SK-N-SH treated with all-trans-retinoic acid at 6 μM for 48 hours (cell line): ENCODE results near the gene LRMDA.

Experiments
- ATAC-seq: fragments of 200-7000 bp; cut with Tn5 transposase; 3 replicates; pipeline ENCODE4 v1.9.1; 2020; ENCODE audit warnings: mild to moderate bottlenecking, moderate library complexity
- BACH2 ChIP-seq: fragments of 250-450 bp; sonication (Bioruptor Pico); IDR thresholded peaks from 2 replicates; pipeline ENCODE4 v1.9.0; 2021; ENCODE audit warnings: mild to moderate bottlenecking, borderline replicate concordance
- CSDC2 ChIP-seq: fragments of 250-450 bp; sonication (Bioruptor Pico); IDR thresholded peaks from 2 replicates; pipeline ENCODE4 v1.5.0; 2020; ENCODE audit warnings: mild to moderate bottlenecking, moderate library complexity
- ESRRG ChIP-seq: fragments of 250-450 bp; sonication (Bioruptor Pico); IDR thresholded peaks from 2 replicates; pipeline ENCODE4 v1.6.1; 2021; ENCODE audit warnings: mild to moderate bottlenecking
- GLIS3 ChIP-seq: fragments of 250-450 bp; sonication (Bioruptor Pico); IDR thresholded peaks from 2 replicates; pipeline ENCODE4 v1.5.0; 2020; ENCODE audit warnings: mild to moderate bottlenecking, moderate library complexity
- ISL1 ChIP-seq: fragments of 250-450 bp; sonication (Bioruptor Pico); IDR thresholded peaks from 2 replicates; pipeline ENCODE4 v2.1.2; 2022; ENCODE audit warnings: mild to moderate bottlenecking, moderate library complexity
- PPARA ChIP-seq: fragments of 250-450 bp; sonication (Bioruptor Pico); IDR thresholded peaks from 2 replicates; pipeline ENCODE4 v1.5.0; 2020; ENCODE audit warnings: mild to moderate bottlenecking, borderline replicate concordance
- RARB ChIP-seq: fragments of 250-450 bp; sonication (Bioruptor Pico); IDR thresholded peaks from 2 replicates; pipeline ENCODE4 v1.8.0; 2021; ENCODE audit warnings: mild to moderate bottlenecking, moderate library complexity
- SNAI2 ChIP-seq: fragments of 250-450 bp; sonication (Bioruptor Pico); IDR thresholded peaks from 2 replicates; pipeline ENCODE4 v1.5.0; 2020; ENCODE audit warnings: mild to moderate bottlenecking, moderate library complexity
- TCF4 ChIP-seq: fragments of 250-450 bp; sonication (Bioruptor Pico); IDR thresholded peaks from 2 replicates; pipeline ENCODE4 v1.8.0; 2021; ENCODE audit warnings: mild to moderate bottlenecking, moderate library complexity, borderline replicate concordance
- TOX ChIP-seq: fragments of 250-450 bp; sonication (Bioruptor Pico); IDR thresholded peaks from 2 replicates; pipeline ENCODE4 v1.8.0; 2021; ENCODE audit warnings: mild to moderate bottlenecking, moderate library complexity, borderline replicate concordance
- ZC3H10 ChIP-seq: fragments of 250-450 bp; sonication (Bioruptor Pico); IDR thresholded peaks from 2 replicates; pipeline ENCODE4 v1.5.1; 2021; ENCODE audit warnings: mild to moderate bottlenecking, moderate library complexity
- ZFP3 ChIP-seq: fragments of 250-450 bp; sonication (Bioruptor Pico); IDR thresholded peaks from 2 replicates; pipeline ENCODE4 v1.5.0; 2020; ENCODE audit warnings: mild to moderate bottlenecking, moderate library complexity
- ZFP30 ChIP-seq: fragments of 450-650 bp; formaldehyde crosslinking; IDR thresholded peaks from 2 replicates; pipeline ENCODE4 v1.5.0; 2022; ENCODE audit warnings: mild to moderate bottlenecking, moderate library complexity
- ZNF565 ChIP-seq: fragments of 450-650 bp; formaldehyde crosslinking; conservative IDR thresholded peaks from 2 replicates; pipeline ENCODE4 v1.5.0; 2020; ENCODE audit warnings: low read depth, mild to moderate bottlenecking, moderate library complexity
- ZNF70 ChIP-seq: fragments of 450-650 bp; formaldehyde crosslinking; IDR thresholded peaks from 2 replicates; pipeline ENCODE4 v1.5.0; 2020; ENCODE audit warnings: mild to moderate bottlenecking, moderate library complexity
- TF ChIP-seq, protein P1 (sequence below): fragments of 250-450 bp; sonication (Bioruptor Pico); IDR thresholded peaks from 2 replicates; pipeline ENCODE4 v1.8.0; 2021; ENCODE audit warnings: low read depth, mild to moderate bottlenecking, moderate library complexity, borderline replicate concordance
- TF ChIP-seq, protein P2 (sequence below): fragments of 250-450 bp; sonication (Bioruptor Pico); IDR thresholded peaks from 2 replicates; pipeline ENCODE4 v1.5.1; 2021; ENCODE audit warnings: mild to moderate bottlenecking, moderate library complexity
- TF ChIP-seq, protein P3 (sequence below): fragments of 250-450 bp; sonication (Bioruptor Pico); IDR thresholded peaks from 2 replicates; pipeline ENCODE4 v1.5.1; 2020; ENCODE audit warnings: low read depth, mild to moderate bottlenecking, moderate library complexity
- TF ChIP-seq, protein P4 (sequence below): fragments of 250-450 bp; sonication (Bioruptor Pico); IDR thresholded peaks from 2 replicates; pipeline ENCODE4 v1.8.0; 2020; ENCODE audit warnings: mild to moderate bottlenecking, moderate library complexity, borderline replicate concordance
- TF ChIP-seq, protein P5 (sequence below): fragments of 250-450 bp; sonication (Bioruptor Pico); IDR thresholded peaks from 2 replicates; pipeline ENCODE4 v1.5.0; 2020; ENCODE audit warnings: mild to moderate bottlenecking, moderate library complexity

Gene LRMDA

DNA sequence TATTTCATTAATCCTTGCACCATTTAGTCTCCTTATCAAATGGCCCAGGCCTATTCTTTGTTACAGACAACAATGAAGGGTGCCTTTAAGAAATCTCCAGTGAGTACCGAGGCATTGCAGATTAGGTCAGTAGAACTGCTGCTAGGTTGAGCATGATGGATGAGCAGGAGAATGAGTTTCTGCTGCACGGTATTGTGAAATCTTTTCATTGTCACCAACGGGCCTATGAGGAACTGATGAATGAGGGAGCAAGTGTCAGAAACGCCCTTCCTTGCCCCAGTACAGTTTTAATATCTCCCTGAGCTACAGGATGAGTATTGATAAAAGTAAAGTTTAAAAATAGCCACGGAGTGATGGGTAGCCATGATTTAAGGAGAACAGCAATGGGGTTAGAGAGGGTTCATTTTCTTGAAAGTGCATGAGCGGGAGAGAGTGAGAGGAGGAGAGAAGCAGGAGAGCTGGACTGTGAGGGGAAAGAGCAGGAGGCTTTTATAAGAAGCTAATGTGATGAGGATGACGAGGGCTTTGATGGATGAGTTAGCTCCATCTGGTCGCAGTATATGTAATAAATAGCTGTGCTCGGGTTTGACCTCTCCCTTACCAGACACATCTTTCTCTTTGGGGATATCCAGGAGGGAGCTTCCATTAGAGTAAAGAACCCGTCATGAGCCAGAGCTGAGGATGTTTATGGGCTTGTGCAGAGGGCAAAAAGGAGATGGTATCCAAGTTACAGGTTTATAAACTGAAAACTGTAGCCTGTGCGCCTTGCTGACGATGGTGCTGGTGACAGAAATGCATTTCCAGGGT, 526.1 kb downstream of the LRMDA start (continued):
- TF ChIP-seq, protein P1, sequence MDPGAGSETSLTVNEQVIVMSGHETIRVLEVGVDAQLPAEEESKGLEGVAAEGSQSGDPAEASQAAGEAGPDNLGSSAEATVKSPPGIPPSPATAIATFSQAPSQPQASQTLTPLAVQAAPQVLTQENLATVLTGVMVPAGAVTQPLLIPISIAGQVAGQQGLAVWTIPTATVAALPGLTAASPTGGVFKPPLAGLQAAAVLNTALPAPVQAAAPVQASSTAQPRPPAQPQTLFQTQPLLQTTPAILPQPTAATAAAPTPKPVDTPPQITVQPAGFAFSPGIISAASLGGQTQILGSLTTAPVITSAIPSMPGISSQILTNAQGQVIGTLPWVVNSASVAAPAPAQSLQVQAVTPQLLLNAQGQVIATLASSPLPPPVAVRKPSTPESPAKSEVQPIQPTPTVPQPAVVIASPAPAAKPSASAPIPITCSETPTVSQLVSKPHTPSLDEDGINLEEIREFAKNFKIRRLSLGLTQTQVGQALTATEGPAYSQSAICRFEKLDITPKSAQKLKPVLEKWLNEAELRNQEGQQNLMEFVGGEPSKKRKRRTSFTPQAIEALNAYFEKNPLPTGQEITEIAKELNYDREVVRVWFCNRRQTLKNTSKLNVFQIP, result no peak
- TF ChIP-seq SNAI2 (CRISPR knock-in tag) (no peak), RARB (CRISPR knock-in tag) (no peak), ZNF70 (CRISPR knock-in tag) (no peak), BACH2 (CRISPR knock-in tag) (no peak), ZFP3 (CRISPR knock-in tag) (no peak), ESRRG (CRISPR knock-in tag) (no peak), CSDC2 (CRISPR knock-in tag) (no peak), ZC3H10 (CRISPR knock-in tag) (no peak), ISL1 (CRISPR knock-in tag) (no peak)

DNA sequence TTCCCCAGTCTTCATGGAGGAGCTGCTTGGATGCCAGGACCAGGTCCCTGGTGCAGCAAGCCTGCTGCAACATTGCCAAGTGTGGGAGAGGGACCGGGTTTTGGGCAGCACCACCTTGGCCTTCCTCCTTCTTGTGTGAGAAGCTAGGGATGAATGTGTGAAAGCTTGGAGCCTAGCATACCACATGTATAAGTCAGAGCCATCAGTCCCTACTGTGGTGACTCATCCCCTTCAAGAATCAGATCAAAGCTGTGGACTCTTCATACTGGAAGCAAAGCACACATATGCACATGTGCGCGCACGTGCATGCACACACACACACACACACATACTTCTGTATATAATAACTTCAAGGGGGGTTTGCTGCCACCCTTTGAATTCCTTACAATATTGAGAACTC, 527.8 kb downstream of the LRMDA start:
- no peak for TF ChIP-seq PPARA (CRISPR knock-in tag)
- no peak for TF ChIP-seq ZFP30 (CRISPR knock-in tag)
- TF ChIP-seq ZFP3 (CRISPR knock-in tag), result no peak
- TF ChIP-seq BACH2 (CRISPR knock-in tag), result no peak
- no peak for TF ChIP-seq SNAI2 (CRISPR knock-in tag)
- TF ChIP-seq ESRRG (CRISPR knock-in tag), result no peak
- TF ChIP-seq, protein P2, sequence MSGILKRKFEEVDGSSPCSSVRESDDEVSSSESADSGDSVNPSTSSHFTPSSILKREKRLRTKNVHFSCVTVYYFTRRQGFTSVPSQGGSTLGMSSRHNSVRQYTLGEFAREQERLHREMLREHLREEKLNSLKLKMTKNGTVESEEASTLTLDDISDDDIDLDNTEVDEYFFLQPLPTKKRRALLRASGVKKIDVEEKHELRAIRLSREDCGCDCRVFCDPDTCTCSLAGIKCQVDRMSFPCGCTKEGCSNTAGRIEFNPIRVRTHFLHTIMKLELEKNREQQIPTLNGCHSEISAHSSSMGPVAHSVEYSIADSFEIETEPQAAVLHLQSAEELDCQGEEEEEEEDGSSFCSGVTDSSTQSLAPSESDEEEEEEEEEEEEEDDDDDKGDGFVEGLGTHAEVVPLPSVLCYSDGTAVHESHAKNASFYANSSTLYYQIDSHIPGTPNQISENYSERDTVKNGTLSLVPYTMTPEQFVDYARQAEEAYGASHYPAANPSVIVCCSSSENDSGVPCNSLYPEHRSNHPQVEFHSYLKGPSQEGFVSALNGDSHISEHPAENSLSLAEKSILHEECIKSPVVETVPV (CRISPR knock-in tag), result no peak
- TF ChIP-seq RARB (CRISPR knock-in tag), result no peak
- TF ChIP-seq, protein P3, sequence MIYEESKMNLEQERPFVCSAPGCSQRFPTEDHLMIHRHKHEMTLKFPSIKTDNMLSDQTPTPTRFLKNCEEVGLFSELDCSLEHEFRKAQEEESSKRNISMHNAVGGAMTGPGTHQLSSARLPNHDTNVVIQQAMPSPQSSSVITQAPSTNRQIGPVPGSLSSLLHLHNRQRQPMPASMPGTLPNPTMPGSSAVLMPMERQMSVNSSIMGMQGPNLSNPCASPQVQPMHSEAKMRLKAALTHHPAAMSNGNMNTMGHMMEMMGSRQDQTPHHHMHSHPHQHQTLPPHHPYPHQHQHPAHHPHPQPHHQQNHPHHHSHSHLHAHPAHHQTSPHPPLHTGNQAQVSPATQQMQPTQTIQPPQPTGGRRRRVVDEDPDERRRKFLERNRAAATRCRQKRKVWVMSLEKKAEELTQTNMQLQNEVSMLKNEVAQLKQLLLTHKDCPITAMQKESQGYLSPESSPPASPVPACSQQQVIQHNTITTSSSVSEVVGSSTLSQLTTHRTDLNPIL (CRISPR knock-in tag), result no peak
- ATAC-seq, result peak; percentile 82

DNA sequence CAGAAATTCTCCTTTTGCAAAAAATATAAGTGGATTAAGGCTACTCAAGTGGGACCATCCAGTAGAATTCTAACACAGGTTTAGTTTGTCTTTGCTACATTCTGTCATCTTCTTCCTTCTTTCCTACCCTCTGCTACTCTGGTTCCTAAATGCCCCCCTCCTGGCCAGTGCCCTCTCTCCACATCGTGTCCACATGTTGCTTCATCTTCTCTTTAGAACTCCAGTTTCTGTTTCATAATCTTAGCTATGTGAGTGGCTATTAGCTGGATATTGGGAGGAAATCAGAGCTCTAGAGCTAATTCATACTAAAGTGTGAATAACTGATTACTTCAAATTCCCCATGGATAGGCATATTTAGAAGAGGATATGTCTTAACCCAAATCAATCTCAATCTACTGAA, 528.5 kb downstream of the LRMDA start:
- no peak for ATAC-seq
- TF ChIP-seq ZC3H10 (CRISPR knock-in tag), result no peak
- no peak for TF ChIP-seq TOX (CRISPR knock-in tag)
- TF ChIP-seq ZFP3 (CRISPR knock-in tag), result no peak
- TF ChIP-seq CSDC2 (CRISPR knock-in tag), result no peak
- TF ChIP-seq TCF4, result no peak
- no peak for TF ChIP-seq ZNF565 (CRISPR knock-in tag)
- TF ChIP-seq GLIS3 (CRISPR knock-in tag), result no peak
- TF ChIP-seq, protein P2 (CRISPR knock-in tag), result no peak
- TF ChIP-seq ISL1 (CRISPR knock-in tag), result no peak

DNA sequence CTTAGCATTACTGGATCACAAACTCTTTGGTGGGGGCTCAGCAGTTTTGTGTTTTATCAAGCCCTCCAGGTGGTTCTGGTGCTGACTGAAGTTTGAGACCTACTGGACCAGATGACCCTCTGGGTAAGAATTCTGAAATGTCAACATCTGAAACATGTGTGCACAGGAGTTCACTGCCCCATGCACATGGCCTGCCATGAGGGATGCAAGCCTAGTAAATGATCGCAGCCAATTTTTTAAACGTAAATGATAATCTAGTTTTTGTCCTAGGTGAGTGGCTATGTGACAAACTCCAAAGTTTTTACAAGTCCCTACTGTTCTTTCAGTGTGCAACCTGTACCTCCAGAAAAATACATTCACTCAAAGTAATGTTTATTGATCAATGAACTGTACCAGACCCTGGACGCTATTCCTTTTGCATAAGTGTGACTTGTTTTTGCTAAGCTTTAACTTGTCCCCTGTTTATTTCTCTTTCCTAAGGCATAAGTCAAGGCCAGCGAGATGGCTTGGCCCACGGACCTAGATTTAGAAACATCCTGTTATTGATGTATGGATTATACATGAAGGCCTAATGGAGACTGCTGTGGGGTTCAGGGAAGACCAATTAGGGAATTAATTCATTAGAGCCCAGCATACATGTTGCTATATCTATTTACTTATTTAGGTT, 531.1 kb downstream of the LRMDA start:
- no peak for TF ChIP-seq ZNF565 (CRISPR knock-in tag)
- TF ChIP-seq SNAI2 (CRISPR knock-in tag), result no peak
- TF ChIP-seq GLIS3 (CRISPR knock-in tag), result no peak
- TF ChIP-seq, protein P4, sequence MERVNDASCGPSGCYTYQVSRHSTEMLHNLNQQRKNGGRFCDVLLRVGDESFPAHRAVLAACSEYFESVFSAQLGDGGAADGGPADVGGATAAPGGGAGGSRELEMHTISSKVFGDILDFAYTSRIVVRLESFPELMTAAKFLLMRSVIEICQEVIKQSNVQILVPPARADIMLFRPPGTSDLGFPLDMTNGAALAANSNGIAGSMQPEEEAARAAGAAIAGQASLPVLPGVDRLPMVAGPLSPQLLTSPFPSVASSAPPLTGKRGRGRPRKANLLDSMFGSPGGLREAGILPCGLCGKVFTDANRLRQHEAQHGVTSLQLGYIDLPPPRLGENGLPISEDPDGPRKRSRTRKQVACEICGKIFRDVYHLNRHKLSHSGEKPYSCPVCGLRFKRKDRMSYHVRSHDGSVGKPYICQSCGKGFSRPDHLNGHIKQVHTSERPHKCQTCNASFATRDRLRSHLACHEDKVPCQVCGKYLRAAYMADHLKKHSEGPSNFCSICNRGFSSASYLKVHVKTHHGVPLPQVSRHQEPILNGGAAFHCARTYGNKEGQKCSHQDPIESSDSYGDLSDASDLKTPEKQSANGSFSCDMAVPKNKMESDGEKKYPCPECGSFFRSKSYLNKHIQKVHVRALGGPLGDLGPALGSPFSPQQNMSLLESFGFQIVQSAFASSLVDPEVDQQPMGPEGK, result no peak
- TF ChIP-seq, protein P3 (CRISPR knock-in tag), result no peak
- TF ChIP-seq, protein P5, sequence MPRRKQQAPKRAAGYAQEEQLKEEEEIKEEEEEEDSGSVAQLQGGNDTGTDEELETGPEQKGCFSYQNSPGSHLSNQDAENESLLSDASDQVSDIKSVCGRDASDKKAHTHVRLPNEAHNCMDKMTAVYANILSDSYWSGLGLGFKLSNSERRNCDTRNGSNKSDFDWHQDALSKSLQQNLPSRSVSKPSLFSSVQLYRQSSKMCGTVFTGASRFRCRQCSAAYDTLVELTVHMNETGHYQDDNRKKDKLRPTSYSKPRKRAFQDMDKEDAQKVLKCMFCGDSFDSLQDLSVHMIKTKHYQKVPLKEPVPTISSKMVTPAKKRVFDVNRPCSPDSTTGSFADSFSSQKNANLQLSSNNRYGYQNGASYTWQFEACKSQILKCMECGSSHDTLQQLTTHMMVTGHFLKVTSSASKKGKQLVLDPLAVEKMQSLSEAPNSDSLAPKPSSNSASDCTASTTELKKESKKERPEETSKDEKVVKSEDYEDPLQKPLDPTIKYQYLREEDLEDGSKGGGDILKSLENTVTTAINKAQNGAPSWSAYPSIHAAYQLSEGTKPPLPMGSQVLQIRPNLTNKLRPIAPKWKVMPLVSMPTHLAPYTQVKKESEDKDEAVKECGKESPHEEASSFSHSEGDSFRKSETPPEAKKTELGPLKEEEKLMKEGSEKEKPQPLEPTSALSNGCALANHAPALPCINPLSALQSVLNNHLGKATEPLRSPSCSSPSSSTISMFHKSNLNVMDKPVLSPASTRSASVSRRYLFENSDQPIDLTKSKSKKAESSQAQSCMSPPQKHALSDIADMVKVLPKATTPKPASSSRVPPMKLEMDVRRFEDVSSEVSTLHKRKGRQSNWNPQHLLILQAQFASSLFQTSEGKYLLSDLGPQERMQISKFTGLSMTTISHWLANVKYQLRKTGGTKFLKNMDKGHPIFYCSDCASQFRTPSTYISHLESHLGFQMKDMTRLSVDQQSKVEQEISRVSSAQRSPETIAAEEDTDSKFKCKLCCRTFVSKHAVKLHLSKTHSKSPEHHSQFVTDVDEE (CRISPR knock-in tag), result no peak
- no peak for TF ChIP-seq ZFP30 (CRISPR knock-in tag)
- TF ChIP-seq ZFP3 (CRISPR knock-in tag), result no peak
- no peak for TF ChIP-seq RARB (CRISPR knock-in tag)
- no peak for TF ChIP-seq ZC3H10 (CRISPR knock-in tag)
- TF ChIP-seq BACH2 (CRISPR knock-in tag), result no peak
- TF ChIP-seq TOX (CRISPR knock-in tag), result no peak
- no peak for ATAC-seq
